HCT116 (cell line): Measurements from ENCODE around the gene FAM227A. TPM values are rescaled to one million over a fixed set of nuclear protein-coding genes. Genes with fewer than 3 reads are reported as not detected.

ENCODE experiments used
- ATAC-seq: fragments of 200-7000 bp; cut with Tn5 transposase; 2 replicates; pipeline ENCODE4 v1.9.1; 2020; ENCODE audit warnings: mild to moderate bottlenecking, moderate library complexity
- Bru-seq: library from RNA; stranded (reverse); fragments of 400-500 nt; gene quantifications from one replicate; lab custom pipeline; 2021; lab: Mats Ljungman, UMichigan
- BruChase-seq, 2 experiments: library from RNA; stranded (reverse); fragments of 400-500 nt; gene quantifications; one replicate each; lab custom pipeline; 2021; lab: Mats Ljungman, UMichigan
- BruUV-seq: library from RNA; stranded (reverse); fragments of 400-500 nt; replicated peaks from 2 replicates; lab custom pipeline; 2021; lab: Mats Ljungman, UMichigan
- CTCF ChIA-PET: fragments of 300-600 bp; sonication (Branson Sonifier 250); formaldehyde crosslinking; loops from one replicate; lab custom pipeline; 2021; ENCODE audit warnings: antibody characterized with exemption; lab: Charles Lee
- POLR2A ChIA-PET: fragments of 300-600, 350-600 bp; sonication (Branson Sonifier 250); formaldehyde crosslinking; loops from one replicate; lab custom pipeline; 2021; ENCODE audit warnings: antibody characterized with exemption; lab: Charles Lee
- RAD21 ChIA-PET, 2 experiments: fragments of 300-600 bp; sonication (Branson Sonifier 250); formaldehyde crosslinking; loops; one replicate each; lab custom pipeline; 2023; ENCODE audit warnings: low total read pairs in 2 of 2; ENCODE audit not compliant: uncharacterized antibody in 2 of 2, unreplicated experiment in 2 of 2, low non-redundant PET in 1 of 2; lab: Charles Lee
- DNase-seq: peaks from one replicate; pipeline ENCODE4 v3.0.0-alpha.2; 2010; ENCODE audit warnings: low read depth, low spot score
- H2AFZ ChIP-seq: fragments of 200-600 bp; shearing (Covaris generic), sonication (generic); 2 replicates; pipeline ENCODE4 v1.6.1; 2017; ENCODE audit warnings: low read depth, mixed run types, mixed read lengths, antibody characterized with exemption, low read length; ENCODE audit not compliant: poor library complexity, severe bottlenecking
- H3K27ac ChIP-seq: 2 replicates; pipeline ENCODE4 v1.5.1; 2012; ENCODE audit warnings: low read depth, low read length
- H3K27me3 ChIP-seq: fragments of 200-600 bp; sonication (generic); 2 replicates; pipeline ENCODE4 v1.6.1; 2016; ENCODE audit warnings: mixed run types, low read length, mixed read lengths; ENCODE audit not compliant: insufficient read depth
- H3K36me3 ChIP-seq, 2 experiments: fragments of 200-500 bp in 1 of 2; fragments of 200-600 bp in 1 of 2; sonication (Bioruptor generic) in 1 of 2; sonication (generic) in 1 of 2; 2 replicates each; pipeline versions ENCODE4 v1.5.1 to v1.6.1; 2014 to 2016; ENCODE audit warnings: low read length in 2 of 2, inconsistent platforms in 1 of 2, mixed read lengths in 1 of 2, mixed run types in 1 of 2; ENCODE audit not compliant: insufficient read depth in 2 of 2, control insufficient read depth in 1 of 2
- H3K4me1 ChIP-seq, 2 experiments: fragments of 200-600 bp in 1 of 2; sonication (generic) in 1 of 2; 2 replicates each; pipeline versions ENCODE4 v1.5.1 to v1.6.1; 2012 to 2017; ENCODE audit warnings: low read length in 2 of 2, inconsistent platforms in 1 of 2, mild to moderate bottlenecking in 1 of 2, mixed read lengths in 1 of 2, mixed run types in 1 of 2, moderate library complexity in 1 of 2; ENCODE audit not compliant: insufficient read depth in 2 of 2, control insufficient read depth in 1 of 2
- H3K4me2 ChIP-seq: fragments of 200-600 bp; sonication (generic); 2 replicates; pipeline ENCODE4 v1.6.1; 2017; ENCODE audit warnings: mixed run types, low read length, mixed read lengths
- H3K4me3 ChIP-seq, 2 experiments: fragments of 200-600 bp in 1 of 2; sonication (generic) in 1 of 2; replicated peaks in 1 of 2; 2 replicates each; pipeline ENCODE4 v1.5.1; 2011 to 2016; ENCODE audit warnings: low read length in 2 of 2, control low read depth in 1 of 2, low read depth in 1 of 2, mild to moderate bottlenecking in 1 of 2, mixed read lengths in 1 of 2, mixed run types in 1 of 2
- H3K79me2 ChIP-seq: fragments of 200-600 bp; sonication (generic); 2 replicates; pipeline ENCODE4 v1.6.1; 2017; ENCODE audit warnings: mild to moderate bottlenecking, mixed run types, low read length, moderate library complexity, mixed read lengths; ENCODE audit not compliant: insufficient read depth
- H3K9ac ChIP-seq: fragments of 200-600 bp; sonication (generic); 2 replicates; pipeline ENCODE4 v1.6.1; 2016; ENCODE audit warnings: low read length, mixed read lengths
- H3K9me2 ChIP-seq: fragments of 200-600 bp; sonication (generic), shearing (Covaris generic); 2 replicates; pipeline ENCODE4 v1.6.1; 2017; ENCODE audit warnings: mixed run types, mild to moderate bottlenecking, moderate library complexity; ENCODE audit not compliant: insufficient read depth
- H3K9me3 ChIP-seq, 2 experiments: fragments of 200-500 bp in 1 of 2; fragments of 200-600 bp in 1 of 2; sonication (Bioruptor generic) in 1 of 2; sonication (generic) in 1 of 2; 2 replicates each; pipeline ENCODE4 v1.6.1; 2014 to 2017; ENCODE audit warnings: low read length in 2 of 2, mixed read lengths in 2 of 2, inconsistent platforms in 1 of 2, low read depth in 1 of 2, mild to moderate bottlenecking in 1 of 2, mixed run types in 1 of 2, moderate library complexity in 1 of 2; ENCODE audit not compliant: control insufficient read depth in 1 of 2, insufficient read depth in 1 of 2
- H4K20me1 ChIP-seq: fragments of 200-600 bp; sonication (generic), shearing (Covaris generic); 2 replicates; pipeline ENCODE4 v1.6.1; 2017; ENCODE audit warnings: mixed run types, mild to moderate bottlenecking, moderate library complexity; ENCODE audit not compliant: insufficient read depth
- CBX3 ChIP-seq: IDR thresholded peaks from 2 replicates; pipeline ENCODE4 v1.6.1; 2012; ENCODE audit warnings: low read depth
- CEBPB ChIP-seq: IDR thresholded peaks from 2 replicates; pipeline ENCODE4 v1.6.1; 2012; ENCODE audit warnings: low read depth
- ELF1 ChIP-seq: IDR thresholded peaks from 2 replicates; pipeline ENCODE4 v1.6.1; 2012; ENCODE audit warnings: low read depth, borderline replicate concordance
- EZH2phosphoT487 ChIP-seq: fragments of 200-600 bp; IDR thresholded peaks from 2 replicates; pipeline ENCODE4 v1.6.1; 2018; ENCODE audit warnings: antibody characterized with exemption, borderline replicate concordance
- FOSL1 ChIP-seq: IDR thresholded peaks from 2 replicates; pipeline ENCODE4 v1.6.1; 2012; ENCODE audit warnings: low read depth
- POLR2A ChIP-seq: IDR thresholded peaks from 2 replicates; pipeline ENCODE4 v1.7.0; 2011; ENCODE audit warnings: borderline replicate concordance; ENCODE audit not compliant: insufficient read depth, insufficient read length; ENCODE audit errors: extremely low read depth
- RAD21 ChIP-seq: IDR thresholded peaks from 2 replicates; pipeline ENCODE4 v1.6.1; 2012; ENCODE audit warnings: low read depth, mild to moderate bottlenecking
- SIN3A ChIP-seq: IDR thresholded peaks from 2 replicates; pipeline ENCODE4 v1.6.1; 2012; ENCODE audit warnings: low read depth
- SP1 ChIP-seq: IDR thresholded peaks from 2 replicates; pipeline ENCODE4 v1.6.1; 2012; ENCODE audit warnings: low read depth
- TCF7L2 ChIP-seq: IDR thresholded peaks from 2 replicates; pipeline ENCODE4 v1.7.0; 2011; ENCODE audit warnings: borderline replicate concordance, inconsistent platforms; ENCODE audit not compliant: insufficient read depth, insufficient read length; ENCODE audit errors: extremely low read depth
- YY1 ChIP-seq: IDR thresholded peaks from 2 replicates; pipeline ENCODE4 v1.6.1; 2011; ENCODE audit warnings: low read length, low read depth, moderate library complexity, mild to moderate bottlenecking; ENCODE audit not compliant: insufficient replicate concordance; ENCODE audit errors: extremely low read depth
- ZFX ChIP-seq: fragments of 450-650 bp; IDR thresholded peaks from 2 replicates; pipeline ENCODE4 v1.6.1; 2017
- ZNF274 ChIP-seq: fragments of 200-500 bp; sonication (Bioruptor generic); IDR thresholded peaks from 2 replicates; pipeline ENCODE4 v1.6.1; 2014; ENCODE audit warnings: mild to moderate bottlenecking, low read depth, low read length, inconsistent platforms
- intact Hi-C: fragments of 100-400 bp; cut with micrococcal nuclease; formaldehyde crosslinking; loops from 2 replicates; pipeline ENCODE4 v1.10.0; 2022
- long read RNA-seq: library from polyadenylated mRNA; unstranded; transcript quantifications from one replicate; pipeline ENCODE4 v2.0.0, GENCODE V29; 2021; ENCODE audit not compliant: unreplicated experiment
- polyA plus RNA-seq: library from polyadenylated mRNA; unstranded; fragments of >200 nt; gene quantifications from 2 replicates; pipeline ENCODE4 v1.2.1, GENCODE V29; 2012; ENCODE audit warnings: missing spikeins
- total RNA-seq: library from RNA; stranded (reverse); gene quantifications from one replicate; pipeline ENCODE4 v1.2.1, GENCODE V29; 2021; ENCODE audit not compliant: unreplicated experiment
- TF ChIP-seq, protein P1 (sequence below): IDR thresholded peaks from 2 replicates; pipeline ENCODE4 v1.6.1; 2012
- TF ChIP-seq, protein P2 (sequence below), 3 experiments: fragments of 200-600 bp in 1 of 3; sonication (generic) in 1 of 3; IDR thresholded peaks in 2 of 3; conservative IDR thresholded peaks in 1 of 3; 2 replicates each; pipeline ENCODE4 v1.5.1; 2012 to 2017; ENCODE audit warnings: low read depth in 2 of 3, low read length in 2 of 3, antibody characterized with exemption in 1 of 3, borderline replicate concordance in 1 of 3, control low read depth in 1 of 3, mild to moderate bottlenecking in 1 of 3, mixed read lengths in 1 of 3, mixed run types in 1 of 3, moderate library complexity in 1 of 3; ENCODE audit not compliant: insufficient read depth in 1 of 3
- TF ChIP-seq, protein P3 (sequence below): IDR thresholded peaks from 2 replicates; pipeline ENCODE4 v1.6.1; 2012
- TF ChIP-seq, protein P4 (sequence below): IDR thresholded peaks from 2 replicates; pipeline ENCODE4 v1.6.1; 2012; ENCODE audit warnings: low read depth

FAM227A gene
- total RNA-seq (3.9 TPM), Bru-seq, nascent RNA (percentile 47 among the genes with signal in this experiment), BruChase-seq, experiment 1, labeled RNA remaining after a 6-hour chase (percentile 54 among the genes with signal in this experiment), BruChase-seq, experiment 2, labeled RNA remaining after a 2-hour chase (percentile 57 among the genes with signal in this experiment)
- 0.69 and 0.86 TPM in 2 replicates for polyA plus RNA-seq
- long read RNA-seq, partial matches to known transcripts: 1 of 2 reads
- long read RNA-seq, other reads (novel, unspliced or antisense): 1 of 2 reads

DNA sequence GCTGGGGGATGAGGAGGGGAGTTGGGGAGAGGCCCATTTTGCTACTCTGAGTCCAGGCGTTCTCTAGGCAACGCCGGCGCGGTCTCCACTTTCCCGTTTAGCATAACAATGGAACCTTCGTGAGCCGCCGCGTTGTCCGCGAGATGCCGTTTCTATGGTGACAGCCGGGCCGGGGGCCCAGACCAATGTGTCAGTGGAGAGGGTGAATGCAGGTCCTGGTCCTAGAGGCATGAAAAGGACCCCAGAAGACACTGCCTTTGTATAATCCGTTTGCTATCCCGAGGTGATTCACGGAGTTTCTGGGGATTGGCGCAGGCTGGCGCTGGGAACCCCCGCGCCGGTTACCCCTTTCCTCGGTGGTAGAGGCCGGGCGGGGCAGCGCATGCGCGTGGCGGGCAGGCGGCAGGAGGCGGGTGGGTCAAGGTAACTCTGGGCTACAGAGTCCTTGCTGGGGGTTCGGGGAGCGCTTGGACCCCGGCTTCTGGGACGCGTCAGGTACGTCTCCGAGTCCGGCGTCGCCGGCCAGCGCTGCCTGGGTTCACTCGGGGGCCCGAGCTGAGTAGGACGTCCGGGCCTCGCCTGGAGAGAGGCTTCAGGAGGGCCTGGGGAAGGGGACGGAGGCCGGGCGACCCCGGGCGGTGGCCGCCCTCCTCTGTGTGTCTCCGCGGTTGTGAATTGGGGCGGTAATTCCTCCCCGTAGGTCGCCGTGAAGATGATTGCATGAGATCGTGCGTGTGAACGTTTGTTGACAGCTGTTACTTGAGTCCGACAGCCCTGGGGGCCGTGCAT is at the start of gene FAM227A, which contains the start of gene CBY1:
Gene FAM227A, minus strand, starts transcription at position 137 of the 789 bp plus-strand sequence. CDS start 6,224 bp downstream, outside the sequence.
Gene CBY1, plus strand, starts transcription at position 383 of the 789 bp plus-strand sequence. CDS start 11,417 bp downstream, outside the sequence.
- intact Hi-C loops: loop anchor here (2.0 kb wide), 1 partner anchor 24 kb away; the partner anchor contains the start of gene TOMM22
- BruUV-seq: TSS peak; percentile 80
- peak; percentile 28 for TF ChIP-seq YY1
- no peak for TF ChIP-seq ZNF274
- no peak for TF ChIP-seq RAD21
- TF ChIP-seq POLR2A: no peak
- TF ChIP-seq FOSL1: no peak
- TF ChIP-seq ELF1: no peak
- no peak for TF ChIP-seq CBX3
- TF ChIP-seq SP1: no peak
- no peak for TF ChIP-seq EZH2phosphoT487
- TF ChIP-seq, protein P1, sequence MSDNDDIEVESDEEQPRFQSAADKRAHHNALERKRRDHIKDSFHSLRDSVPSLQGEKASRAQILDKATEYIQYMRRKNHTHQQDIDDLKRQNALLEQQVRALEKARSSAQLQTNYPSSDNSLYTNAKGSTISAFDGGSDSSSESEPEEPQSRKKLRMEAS: no peak; the same call in 1 of the 2 replicates
- no peak for TF ChIP-seq CEBPB
- TF ChIP-seq ZFX: peak; percentile 67
- TF ChIP-seq, protein P2, sequence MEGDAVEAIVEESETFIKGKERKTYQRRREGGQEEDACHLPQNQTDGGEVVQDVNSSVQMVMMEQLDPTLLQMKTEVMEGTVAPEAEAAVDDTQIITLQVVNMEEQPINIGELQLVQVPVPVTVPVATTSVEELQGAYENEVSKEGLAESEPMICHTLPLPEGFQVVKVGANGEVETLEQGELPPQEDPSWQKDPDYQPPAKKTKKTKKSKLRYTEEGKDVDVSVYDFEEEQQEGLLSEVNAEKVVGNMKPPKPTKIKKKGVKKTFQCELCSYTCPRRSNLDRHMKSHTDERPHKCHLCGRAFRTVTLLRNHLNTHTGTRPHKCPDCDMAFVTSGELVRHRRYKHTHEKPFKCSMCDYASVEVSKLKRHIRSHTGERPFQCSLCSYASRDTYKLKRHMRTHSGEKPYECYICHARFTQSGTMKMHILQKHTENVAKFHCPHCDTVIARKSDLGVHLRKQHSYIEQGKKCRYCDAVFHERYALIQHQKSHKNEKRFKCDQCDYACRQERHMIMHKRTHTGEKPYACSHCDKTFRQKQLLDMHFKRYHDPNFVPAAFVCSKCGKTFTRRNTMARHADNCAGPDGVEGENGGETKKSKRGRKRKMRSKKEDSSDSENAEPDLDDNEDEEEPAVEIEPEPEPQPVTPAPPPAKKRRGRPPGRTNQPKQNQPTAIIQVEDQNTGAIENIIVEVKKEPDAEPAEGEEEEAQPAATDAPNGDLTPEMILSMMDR (IDR thresholded peaks at IDR 0.05 in 2 of 3, conservative IDR thresholded peaks at IDR 0.05 in 1 of 3; ENCODE audit: borderline replicate concordance in 1 of 3, insufficient read depth in 1 of 3, low read depth in 2 of 3, low read length in 2 of 3): no peak
- peak; percentile 68 for TF ChIP-seq TCF7L2
- no peak for TF ChIP-seq SIN3A
- TF ChIP-seq, protein P3, sequence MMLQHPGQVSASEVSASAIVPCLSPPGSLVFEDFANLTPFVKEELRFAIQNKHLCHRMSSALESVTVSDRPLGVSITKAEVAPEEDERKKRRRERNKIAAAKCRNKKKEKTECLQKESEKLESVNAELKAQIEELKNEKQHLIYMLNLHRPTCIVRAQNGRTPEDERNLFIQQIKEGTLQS: no peak
- TF ChIP-seq, protein P4, sequence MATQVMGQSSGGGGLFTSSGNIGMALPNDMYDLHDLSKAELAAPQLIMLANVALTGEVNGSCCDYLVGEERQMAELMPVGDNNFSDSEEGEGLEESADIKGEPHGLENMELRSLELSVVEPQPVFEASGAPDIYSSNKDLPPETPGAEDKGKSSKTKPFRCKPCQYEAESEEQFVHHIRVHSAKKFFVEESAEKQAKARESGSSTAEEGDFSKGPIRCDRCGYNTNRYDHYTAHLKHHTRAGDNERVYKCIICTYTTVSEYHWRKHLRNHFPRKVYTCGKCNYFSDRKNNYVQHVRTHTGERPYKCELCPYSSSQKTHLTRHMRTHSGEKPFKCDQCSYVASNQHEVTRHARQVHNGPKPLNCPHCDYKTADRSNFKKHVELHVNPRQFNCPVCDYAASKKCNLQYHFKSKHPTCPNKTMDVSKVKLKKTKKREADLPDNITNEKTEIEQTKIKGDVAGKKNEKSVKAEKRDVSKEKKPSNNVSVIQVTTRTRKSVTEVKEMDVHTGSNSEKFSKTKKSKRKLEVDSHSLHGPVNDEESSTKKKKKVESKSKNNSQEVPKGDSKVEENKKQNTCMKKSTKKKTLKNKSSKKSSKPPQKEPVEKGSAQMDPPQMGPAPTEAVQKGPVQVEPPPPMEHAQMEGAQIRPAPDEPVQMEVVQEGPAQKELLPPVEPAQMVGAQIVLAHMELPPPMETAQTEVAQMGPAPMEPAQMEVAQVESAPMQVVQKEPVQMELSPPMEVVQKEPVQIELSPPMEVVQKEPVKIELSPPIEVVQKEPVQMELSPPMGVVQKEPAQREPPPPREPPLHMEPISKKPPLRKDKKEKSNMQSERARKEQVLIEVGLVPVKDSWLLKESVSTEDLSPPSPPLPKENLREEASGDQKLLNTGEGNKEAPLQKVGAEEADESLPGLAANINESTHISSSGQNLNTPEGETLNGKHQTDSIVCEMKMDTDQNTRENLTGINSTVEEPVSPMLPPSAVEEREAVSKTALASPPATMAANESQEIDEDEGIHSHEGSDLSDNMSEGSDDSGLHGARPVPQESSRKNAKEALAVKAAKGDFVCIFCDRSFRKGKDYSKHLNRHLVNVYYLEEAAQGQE: no peak

More for the DNA sequence above, at the start of gene FAM227A, which contains the start of gene CBY1:
- H3K4me3 ChIP-seq: peak within 1 kb of the TSS; percentile 82 to 84
- H3K4me2 ChIP-seq: peak within 1 kb of the TSS; percentile 96
- H3K4me1 ChIP-seq: peaks cover 4 to 22% of the 10 kb centered on the region in 2 experiments; a peak in 3 of 4 replicates
- no peaks in the 10 kb centered on the region for H4K20me1 ChIP-seq
- H2AFZ ChIP-seq: peak within 1 kb of the TSS; percentile 94
- no peaks in the 10 kb centered on the region for H3K36me3 ChIP-seq
- H3K9me3 ChIP-seq: no peaks in the 10 kb centered on the region
- POLR2A ChIA-PET: no interaction called here
- H3K9me2 ChIP-seq: no peaks in the 10 kb centered on the region
- CTCF ChIA-PET: no interaction called here
- RAD21 ChIA-PET: no interaction called here
- DNase-seq (peak; percentile 76), ATAC-seq (peak; percentile 88)
- H3K9ac ChIP-seq: peak within 1 kb of the TSS; percentile 84
- no peaks in the 10 kb centered on the region for H3K27me3 ChIP-seq
- H3K27ac ChIP-seq: peak within 1 kb of the TSS; percentile 84
- H3K79me2 ChIP-seq: peaks cover 12% of the 10 kb centered on the region
